Measurements from ENCODE around the gene UBE2D3. TPM values are rescaled to one million over a fixed set of nuclear protein-coding genes. Genes with fewer than 3 reads are reported as not detected.

Gene UBE2D3
- total RNA-seq, 3 donors from 2014 or later, result 575 to 579 (median 577) TPM

DNA sequence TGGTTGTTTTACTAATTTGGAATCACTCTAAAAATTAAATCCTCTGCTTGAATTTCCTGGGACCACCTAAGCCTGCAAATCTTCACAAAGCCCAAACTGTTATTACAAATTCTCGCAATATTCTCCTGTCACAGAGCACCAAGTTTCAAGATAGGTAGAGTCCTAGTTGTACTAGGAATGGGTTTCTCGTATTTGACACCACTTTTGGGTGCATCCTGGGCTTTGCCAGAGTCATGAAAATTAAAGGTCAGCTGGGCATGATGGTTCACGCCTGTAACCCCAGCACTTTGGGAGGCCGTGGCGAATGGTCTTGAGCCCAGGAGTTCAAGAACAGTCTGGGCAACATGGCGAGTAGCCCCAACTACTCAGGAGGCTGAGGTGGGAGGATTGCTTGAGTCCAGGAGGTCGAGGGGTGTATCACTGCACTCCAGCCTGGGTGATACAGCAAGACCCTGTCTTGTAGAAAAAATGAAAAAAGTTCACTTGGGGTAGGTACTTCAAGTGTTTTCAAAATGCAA is 36.0 kb downstream of the UBE2D3 start:
- ATAC-seq (no peak), DNase-seq (no peak)
- peaks cover 38% of the 10 kb centered on the region for H3K4me1 Mint-ChIP-seq (ENCODE audit: low read depth)
- peaks cover 13% of the 10 kb centered on the region for H3K9me3 Mint-ChIP-seq
- H3K27me3 Mint-ChIP-seq (ENCODE audit: low read depth), result no peaks in the 10 kb centered on the region
- no peak overlapping the region for H3K4me3 Mint-ChIP-seq
- peaks cover 39% of the 10 kb centered on the region for H3K36me3 Mint-ChIP-seq (ENCODE audit: insufficient read depth)

- DNase-seq, result no peak
- ATAC-seq, result peak; percentile 61 to 64
These were observed 38.0 kb downstream of the UBE2D3 start for GRCh38 chr4:102789317-102789717.

DNA sequence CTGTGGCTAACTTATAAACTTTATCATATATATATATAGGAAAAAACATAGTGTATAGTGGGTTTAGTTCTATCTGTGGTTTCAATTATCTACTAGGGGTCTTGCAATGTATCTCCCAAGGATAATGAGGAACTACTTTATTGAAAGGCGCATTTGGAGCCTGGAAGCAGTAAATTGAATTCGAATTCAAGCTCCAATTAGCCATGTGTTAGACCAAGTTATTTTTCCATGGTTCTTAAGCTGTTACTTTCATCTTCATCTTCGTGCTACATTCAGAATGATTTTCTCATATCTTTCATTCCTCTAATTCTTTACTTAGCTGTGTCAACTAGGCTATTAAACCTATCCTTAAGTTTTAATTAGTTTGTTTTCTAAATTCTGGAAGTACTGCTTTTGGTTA is 39.4 kb downstream of the UBE2D3 start:
- Mint-ChIP-seq H3K9me3 (peaks cover 13% of the 10 kb centered on the region), H3K36me3 (ENCODE audit: insufficient read depth) (peaks cover 10% of the 10 kb centered on the region), H3K4me1 (ENCODE audit: low read depth) (peaks cover 32% of the 10 kb centered on the region), H3K27me3 (ENCODE audit: low read depth) (no peaks in the 10 kb centered on the region), H3K4me3 (no peak overlapping the region)
- ATAC-seq (no peak), DNase-seq (no peak)

More at GRCh38 chr4:102789317-102789717, 38.0 kb downstream of the UBE2D3 start:
- H3K4me3 Mint-ChIP-seq, result no peak overlapping the region
- peaks cover 19% of the 10 kb centered on the region for H3K36me3 Mint-ChIP-seq (ENCODE audit: insufficient read depth)
- peaks cover 32% of the 10 kb centered on the region for H3K4me1 Mint-ChIP-seq (ENCODE audit: low read depth)
- H3K27me3 Mint-ChIP-seq (ENCODE audit: low read depth), result no peaks in the 10 kb centered on the region
- H3K9me3 Mint-ChIP-seq, result peaks cover 13% of the 10 kb centered on the region

GRCh38 chr4:102787096-102787881 is 40.1 kb downstream of the UBE2D3 start:
- H3K4me3 Mint-ChIP-seq, result no peak overlapping the region
- ATAC-seq (peak; percentile 71 to 75), DNase-seq (no peak)
- peaks cover 11% of the 10 kb centered on the region for H3K9me3 Mint-ChIP-seq
- no peaks in the 10 kb centered on the region for H3K27me3 Mint-ChIP-seq (ENCODE audit: low read depth)
- H3K4me1 Mint-ChIP-seq (ENCODE audit: low read depth), result peaks cover 29% of the 10 kb centered on the region
- peaks cover 5% of the 10 kb centered on the region for H3K36me3 Mint-ChIP-seq (ENCODE audit: insufficient read depth)

- H3K36me3 Mint-ChIP-seq (ENCODE audit: insufficient read depth), result no peaks in the 10 kb centered on the region
- H3K4me3 Mint-ChIP-seq, result no peak overlapping the region
- peaks cover 25% of the 10 kb centered on the region for H3K4me1 Mint-ChIP-seq (ENCODE audit: low read depth)
- ATAC-seq (no peak), DNase-seq (no peak)
- H3K9me3 Mint-ChIP-seq, result peaks cover 6% of the 10 kb centered on the region
- H3K27me3 Mint-ChIP-seq (ENCODE audit: low read depth), result no peaks in the 10 kb centered on the region
These were observed 41.1 kb downstream of the UBE2D3 start for GRCh38 chr4:102786279-102786678.

- no peak for ATAC-seq
These were observed 44.3 kb downstream of the UBE2D3 start for GRCh38 chr4:102783006-102783405.

DNA sequence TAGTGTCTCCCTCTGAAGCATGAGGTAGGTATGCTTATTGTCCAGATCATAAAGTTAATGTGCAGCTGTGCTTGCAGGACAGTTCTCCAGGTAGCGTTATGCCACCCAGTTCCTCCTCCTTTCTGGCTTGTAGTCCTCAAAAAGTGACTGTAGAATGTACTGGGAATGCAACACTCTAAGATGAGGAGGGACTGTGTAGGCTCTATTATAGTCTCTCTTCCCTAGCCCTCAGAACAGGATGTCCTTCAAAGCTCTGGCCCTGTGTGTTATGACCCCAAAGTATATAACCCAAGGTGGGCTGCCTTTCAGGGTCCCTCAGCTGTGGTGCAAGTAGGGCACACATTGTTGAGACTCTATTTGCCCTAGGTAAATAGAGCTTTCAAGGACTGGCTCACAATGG is 45.8 kb downstream of the UBE2D3 start:
- H3K36me3 Mint-ChIP-seq (ENCODE audit: insufficient read depth), result no peaks in the 10 kb centered on the region
- no peaks in the 10 kb centered on the region for H3K9me3 Mint-ChIP-seq
- no peak overlapping the region for H3K4me3 Mint-ChIP-seq
- DNase-seq, result no peak
- no peak for ATAC-seq
- H3K4me1 Mint-ChIP-seq (ENCODE audit: low read depth), result no peaks in the 10 kb centered on the region
- no peaks in the 10 kb centered on the region for H3K27me3 Mint-ChIP-seq (ENCODE audit: low read depth)

More at GRCh38 chr4:102783006-102783405, 44.3 kb downstream of the UBE2D3 start:
- Mint-ChIP-seq H3K4me3 (no peak overlapping the region), H3K27me3 (ENCODE audit: low read depth) (no peaks in the 10 kb centered on the region), H3K36me3 (ENCODE audit: insufficient read depth) (no peaks in the 10 kb centered on the region), H3K4me1 (ENCODE audit: low read depth) (peaks cover 8% of the 10 kb centered on the region), H3K9me3 (peaks cover 4% of the 10 kb centered on the region)
- no peak for DNase-seq

- Mint-ChIP-seq H3K4me3 (no peak overlapping the region), H3K36me3 (ENCODE audit: insufficient read depth) (no peaks in the 10 kb centered on the region), H3K4me1 (ENCODE audit: low read depth) (no peaks in the 10 kb centered on the region), H3K9me3 (no peaks in the 10 kb centered on the region), H3K27me3 (ENCODE audit: low read depth) (no peaks in the 10 kb centered on the region)
- DNase-seq, result no peak
- ATAC-seq, result peak; percentile 75 to 80
These were observed 46.7 kb downstream of the UBE2D3 start for GRCh38 chr4:102780476-102781144.

GRCh38 chr4:102779204-102779603 is 48.1 kb downstream of the UBE2D3 start:
- H3K9me3 Mint-ChIP-seq, result no peaks in the 10 kb centered on the region
- H3K36me3 Mint-ChIP-seq (ENCODE audit: insufficient read depth), result no peaks in the 10 kb centered on the region
- no peak overlapping the region for H3K4me3 Mint-ChIP-seq
- ATAC-seq (no peak), DNase-seq (no peak)
- H3K27me3 Mint-ChIP-seq (ENCODE audit: low read depth), result no peaks in the 10 kb centered on the region
- no peaks in the 10 kb centered on the region for H3K4me1 Mint-ChIP-seq (ENCODE audit: low read depth)

DNA sequence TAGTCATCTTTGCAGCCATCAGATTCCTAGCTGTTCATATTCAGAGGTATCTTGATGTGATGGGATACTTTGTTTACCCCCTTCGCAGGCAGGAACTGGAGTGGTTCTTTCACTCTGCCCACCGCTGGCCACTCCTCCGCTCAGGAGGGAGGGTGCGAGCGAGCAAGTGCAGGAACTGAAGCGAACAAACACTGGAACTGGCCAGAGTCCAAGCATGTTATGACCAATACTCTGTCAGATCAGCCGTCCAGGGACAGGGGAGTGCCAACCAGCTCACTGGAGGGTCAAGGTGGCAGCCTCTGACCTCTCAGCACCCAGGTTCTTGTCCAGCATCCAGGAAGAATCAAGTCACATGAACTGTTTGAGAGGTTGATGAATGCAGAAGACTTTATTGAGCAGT is 48.6 kb downstream of the UBE2D3 start:
- Mint-ChIP-seq H3K4me1 (ENCODE audit: low read depth) (no peaks in the 10 kb centered on the region), H3K36me3 (ENCODE audit: insufficient read depth) (no peaks in the 10 kb centered on the region), H3K4me3 (no peak overlapping the region), H3K9me3 (no peaks in the 10 kb centered on the region), H3K27me3 (ENCODE audit: low read depth) (no peaks in the 10 kb centered on the region)
- no peak for ATAC-seq
- DNase-seq, result no peak

GRCh38 chr4:102775805-102776204 is 51.5 kb downstream of the UBE2D3 start:
- no peak for DNase-seq
- no peak for ATAC-seq

GRCh38 chr4:102774254-102774653 is 53.1 kb downstream of the UBE2D3 start:
- no peak overlapping the region for H3K4me3 Mint-ChIP-seq
- H3K9me3 Mint-ChIP-seq, result no peaks in the 10 kb centered on the region
- DNase-seq, result no peak
- H3K27me3 Mint-ChIP-seq (ENCODE audit: low read depth), result no peaks in the 10 kb centered on the region
- H3K4me1 Mint-ChIP-seq (ENCODE audit: low read depth), result no peaks in the 10 kb centered on the region
- ATAC-seq, result no peak
- no peaks in the 10 kb centered on the region for H3K36me3 Mint-ChIP-seq (ENCODE audit: insufficient read depth)

More at GRCh38 chr4:102775805-102776204, 51.5 kb downstream of the UBE2D3 start:
- Mint-ChIP-seq H3K36me3 (ENCODE audit: insufficient read depth) (no peaks in the 10 kb centered on the region), H3K9me3 (no peaks in the 10 kb centered on the region), H3K4me3 (no peak overlapping the region), H3K4me1 (ENCODE audit: low read depth) (no peaks in the 10 kb centered on the region), H3K27me3 (ENCODE audit: low read depth) (no peaks in the 10 kb centered on the region)

- Mint-ChIP-seq H3K27me3 (ENCODE audit: low read depth) (no peaks in the 10 kb centered on the region), H3K4me3 (no peak overlapping the region), H3K36me3 (ENCODE audit: insufficient read depth) (no peaks in the 10 kb centered on the region), H3K4me1 (ENCODE audit: low read depth) (no peaks in the 10 kb centered on the region), H3K9me3 (no peaks in the 10 kb centered on the region)
- DNase-seq (no peak), ATAC-seq (no peak)
These were observed 54.5 kb downstream of the UBE2D3 start for GRCh38 chr4:102772738-102773340.

- ATAC-seq (no peak), DNase-seq (no peak)
- Mint-ChIP-seq H3K36me3 (ENCODE audit: insufficient read depth) (no peaks in the 10 kb centered on the region), H3K27me3 (ENCODE audit: low read depth) (no peaks in the 10 kb centered on the region), H3K4me3 (no peak overlapping the region), H3K9me3 (no peaks in the 10 kb centered on the region), H3K4me1 (ENCODE audit: low read depth) (peaks cover 12% of the 10 kb centered on the region)
These were observed 62.5 kb downstream of the UBE2D3 start for GRCh38 chr4:102764901-102765300.
